ENCODE data around the gene HMGN4. TPM values are rescaled to one million over a fixed set of nuclear protein-coding genes. Genes with fewer than 3 reads are reported as not detected.

Gene HMGN4
- total RNA-seq, 2 donors from 2014 or later, result 48.8 to 79.8 TPM

GRCh38 chr6:26491604-26492003 is 46.6 kb upstream of the HMGN4 start:
- peaks cover 20% of the 10 kb centered on the region for H3K27me3 Mint-ChIP-seq (ENCODE audit: insufficient read depth)
- peaks cover 2% of the 10 kb centered on the region for H3K4me1 ChIP-seq (ENCODE audit: control insufficient read depth, insufficient read depth, low read length)
- no peak overlapping the region for H3K4me3 Mint-ChIP-seq
- WGBS, 2 experiments (ENCODE audit: insufficient coverage in 1 of 2, insufficient read length in 1 of 2), result 71 to 88% methylated on average over 3 to 5 of the region's 5 CpGs
- no peak for TF ChIP-seq CTCF (conservative IDR thresholded peaks at IDR 0.05)
- H3K27ac ChIP-seq (ENCODE audit: low read depth, low read length), result no peak overlapping the region
- H3K9me3 Mint-ChIP-seq, result peaks cover 1% of the 10 kb centered on the region
- H3K27me3 ChIP-seq (ENCODE audit: control insufficient read depth, insufficient read depth, low read length, poor library complexity, severe bottlenecking), result no peaks in the 10 kb centered on the region
- no peak overlapping the region for H3K27ac Mint-ChIP-seq
- no peaks in the 10 kb centered on the region for H3K36me3 ChIP-seq (ENCODE audit: control insufficient read depth, insufficient read depth, low read length)
- H3K9me3 ChIP-seq (ENCODE audit: control insufficient read depth, low read length), result no peaks in the 10 kb centered on the region
- no peak overlapping the region for H3K9ac ChIP-seq (ENCODE audit: extremely low read depth, low read length, poor library complexity, severe bottlenecking)
- H3K4me1 Mint-ChIP-seq, result peaks cover 10% of the 10 kb centered on the region
- DNase-seq, result no peak
- H3K36me3 Mint-ChIP-seq (ENCODE audit: low read depth), result no peaks in the 10 kb centered on the region
- H3K4me3 ChIP-seq (ENCODE audit: low read length), result no peak overlapping the region

- no peak for DNase-seq
- Mint-ChIP-seq H3K27me3 (ENCODE audit: insufficient read depth) (peaks cover 19% of the 10 kb centered on the region), H3K4me3 (no peak overlapping the region), H3K27ac (no peak overlapping the region), H3K9me3 (no peaks in the 10 kb centered on the region), H3K36me3 (ENCODE audit: low read depth) (no peaks in the 10 kb centered on the region), H3K4me1 (peaks cover 10% of the 10 kb centered on the region)
- H3K9me3 ChIP-seq (ENCODE audit: control insufficient read depth, low read length), result no peaks in the 10 kb centered on the region
- H3K36me3 ChIP-seq (ENCODE audit: control insufficient read depth, insufficient read depth, low read length), result no peaks in the 10 kb centered on the region
- TF ChIP-seq CTCF (conservative IDR thresholded peaks at IDR 0.05), result peak; percentile 61
- no peak overlapping the region for H3K4me3 ChIP-seq (ENCODE audit: low read length)
- H3K9ac ChIP-seq (ENCODE audit: extremely low read depth, low read length, poor library complexity, severe bottlenecking), result no peak overlapping the region
- no peak overlapping the region for H3K27ac ChIP-seq (ENCODE audit: low read depth, low read length)
- peaks cover 2% of the 10 kb centered on the region for H3K4me1 ChIP-seq (ENCODE audit: control insufficient read depth, insufficient read depth, low read length)
- no peaks in the 10 kb centered on the region for H3K27me3 ChIP-seq (ENCODE audit: control insufficient read depth, insufficient read depth, low read length, poor library complexity, severe bottlenecking)
- 60 to 87% methylated on average over 2 of the region's 2 CpGs for WGBS, 2 experiments (ENCODE audit: insufficient coverage in 1 of 2, insufficient read length in 1 of 2)
Measured at GRCh38 chr6:26493258-26493657, 44.9 kb upstream of the HMGN4 start.

- Histone ChIP-seq H3K4me1 (ENCODE audit: control insufficient read depth, insufficient read depth, low read length) (peaks cover 2% of the 10 kb centered on the region), H3K9me3 (ENCODE audit: control insufficient read depth, low read length) (no peaks in the 10 kb centered on the region), H3K4me3 (ENCODE audit: low read length) (no peak overlapping the region), H3K36me3 (ENCODE audit: control insufficient read depth, insufficient read depth, low read length) (no peaks in the 10 kb centered on the region), H3K9ac (ENCODE audit: extremely low read depth, low read length, poor library complexity, severe bottlenecking) (no peak overlapping the region), H3K27me3 (ENCODE audit: control insufficient read depth, insufficient read depth, low read length, poor library complexity, severe bottlenecking) (no peaks in the 10 kb centered on the region), H3K27ac (ENCODE audit: low read depth, low read length) (no peak overlapping the region)
- Mint-ChIP-seq H3K27me3 (ENCODE audit: insufficient read depth) (peaks cover 19% of the 10 kb centered on the region), H3K9me3 (no peaks in the 10 kb centered on the region), H3K36me3 (ENCODE audit: low read depth) (no peaks in the 10 kb centered on the region), H3K27ac (no peak overlapping the region), H3K4me1 (peaks cover 10% of the 10 kb centered on the region), H3K4me3 (no peak overlapping the region)
- DNase-seq, result no peak
- TF ChIP-seq CTCF (conservative IDR thresholded peaks at IDR 0.05), result no peak
- WGBS, 2 experiments (ENCODE audit: insufficient coverage in 1 of 2, insufficient read length in 1 of 2), result 96 to 100% methylated on average over 1 to 3 of the region's 3 CpGs
Measured at GRCh38 chr6:26494117-26494516, 44.0 kb upstream of the HMGN4 start.
